AG09309 (cell line): ENCODE data around the gene SNX10.

Experiments
- DNase-seq: peaks from one replicate; pipeline ENCODE4 v3.0.0-alpha.2; 2010; ENCODE audit warnings: low read depth
- H3K4me3 ChIP-seq: 2 replicates; pipeline ENCODE4 v1.5.1; 2011; ENCODE audit warnings: mild to moderate bottlenecking, low read depth, low read length, moderate library complexity; ENCODE audit not compliant: control insufficient read depth
- CTCF ChIP-seq: IDR thresholded peaks from 2 replicates; pipeline ENCODE4 v1.5.1; 2011; ENCODE audit warnings: mild to moderate bottlenecking, low read depth, low read length, inconsistent platforms; ENCODE audit not compliant: insufficient read depth, control insufficient read depth; ENCODE audit errors: missing control alignments

The SNX10 gene

DNA sequence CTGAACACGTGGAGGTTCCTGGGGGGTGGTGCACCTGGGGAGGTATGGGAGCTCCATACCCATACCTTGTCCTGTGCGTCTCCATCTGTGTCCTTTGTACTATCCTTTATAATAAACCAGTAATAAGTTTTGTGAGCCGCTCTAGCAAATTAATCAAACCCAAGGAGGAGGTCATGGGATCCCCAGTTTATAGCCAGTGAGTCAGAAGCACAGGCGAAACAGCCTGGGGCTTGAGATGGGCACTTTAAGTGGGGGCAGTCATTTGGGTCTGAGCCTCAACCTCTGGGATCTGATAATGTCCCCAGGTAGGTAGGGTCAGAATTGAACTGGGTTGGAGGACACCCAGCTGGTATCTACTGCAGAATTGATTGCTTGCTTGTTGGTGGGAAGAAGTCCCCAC lies 16.9 kb downstream of the SNX10 start:
- DNase-seq: no peak
- H3K4me3 ChIP-seq: no peak overlapping the region
- no peak for TF ChIP-seq CTCF

- no peak overlapping the region for H3K4me3 ChIP-seq
- no peak for TF ChIP-seq CTCF
- DNase-seq: no peak
Measured at GRCh38 chr7:26309089-26309488, 17.4 kb downstream of the SNX10 start.

GRCh38 chr7:26311798-26312197 lies 20.1 kb downstream of the SNX10 start:
- TF ChIP-seq CTCF: no peak
- DNase-seq: no peak

DNA sequence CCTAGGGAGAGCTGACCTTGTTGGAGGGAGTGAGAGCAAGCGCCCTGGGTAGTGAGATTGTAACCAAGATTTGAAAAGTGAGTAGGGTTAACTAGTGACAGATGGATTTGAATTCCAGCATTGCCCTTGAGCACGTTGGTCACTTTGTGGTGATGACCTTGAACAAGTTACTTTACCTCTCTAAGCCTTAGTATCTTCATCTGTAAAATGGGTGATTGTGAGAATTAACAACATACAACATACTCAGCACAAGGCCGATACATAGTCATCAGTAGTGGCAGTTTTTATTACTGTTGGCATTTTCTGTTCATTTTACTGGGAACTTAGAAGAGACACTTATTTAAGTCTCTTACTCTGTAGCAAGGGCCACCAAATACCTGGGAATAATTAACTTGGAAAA lies 25.5 kb downstream of the SNX10 start:
- no peak overlapping the region for H3K4me3 ChIP-seq
- TF ChIP-seq CTCF: no peak
- DNase-seq: no peak

More at GRCh38 chr7:26311798-26312197, 20.1 kb downstream of the SNX10 start:
- no peak overlapping the region for H3K4me3 ChIP-seq

GRCh38 chr7:26318921-26319320 lies 27.3 kb downstream of the SNX10 start:
- H3K4me3 ChIP-seq: no peak overlapping the region
- TF ChIP-seq CTCF: no peak
- DNase-seq: no peak

- DNase-seq: no peak
- TF ChIP-seq CTCF: no peak
- no peak overlapping the region for H3K4me3 ChIP-seq
Measured at GRCh38 chr7:26319636-26320035, 28.0 kb downstream of the SNX10 start.

DNA sequence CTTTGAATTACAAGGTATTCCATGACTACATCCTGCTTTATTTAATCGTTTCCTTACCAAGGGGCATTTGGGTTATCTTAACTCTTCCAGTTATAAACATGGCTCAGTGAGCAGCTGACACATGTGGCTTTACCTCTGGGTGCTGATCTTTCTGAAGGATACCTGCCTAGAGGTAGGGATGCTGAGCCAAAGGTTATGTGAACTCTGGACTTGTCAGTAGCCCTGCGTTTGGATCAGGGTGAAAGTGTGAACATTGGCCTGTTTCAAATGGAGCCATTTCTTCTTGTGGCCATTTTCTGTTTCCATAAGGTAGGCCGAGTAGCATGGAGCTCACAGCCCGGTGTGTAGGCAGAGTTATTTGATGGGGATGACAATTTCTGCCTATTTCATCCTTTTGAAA lies 29.2 kb downstream of the SNX10 start:
- no peak overlapping the region for H3K4me3 ChIP-seq
- TF ChIP-seq CTCF: no peak
- DNase-seq: no peak
